Neuronal stem cell (in vitro differentiated cells): ENCODE results near the gene COMMD10.

ENCODE experiments used
- DNase-seq: peaks from one replicate; pipeline ENCODE4 v3.0.0-alpha.2; 2013; ENCODE audit warnings: low spot score
- H2AFZ ChIP-seq: one replicate; pipeline ENCODE4 v1.6.1; 2013; ENCODE audit warnings: mild to moderate bottlenecking, low read length, inconsistent platforms
- H2AK5ac ChIP-seq: 2 replicates; pipeline ENCODE4 v1.6.1; 2013; ENCODE audit warnings: low read depth, mild to moderate bottlenecking, inconsistent platforms, low read length, moderate library complexity, mixed read lengths
- H2BK120ac ChIP-seq: 2 replicates; pipeline ENCODE4 v1.6.1; 2013; ENCODE audit warnings: low read depth, mild to moderate bottlenecking, inconsistent platforms, low read length, moderate library complexity, mixed read lengths
- H2BK12ac ChIP-seq: one replicate; pipeline ENCODE4 v1.6.1; 2013; ENCODE audit warnings: low read length, inconsistent platforms
- H2BK15ac ChIP-seq: 2 replicates; pipeline ENCODE4 v1.6.1; 2013; ENCODE audit warnings: mild to moderate bottlenecking, low read length, inconsistent platforms, mixed read lengths
- H2BK5ac ChIP-seq: one replicate; pipeline ENCODE4 v1.6.1; 2013; ENCODE audit warnings: inconsistent platforms, mild to moderate bottlenecking, low read length, moderate library complexity
- H3K14ac ChIP-seq: one replicate; pipeline ENCODE4 v1.6.1; 2013; ENCODE audit warnings: low read length, inconsistent platforms
- H3K18ac ChIP-seq: 2 replicates; pipeline ENCODE4 v1.6.1; 2013; ENCODE audit warnings: low read length, inconsistent platforms
- H3K23ac ChIP-seq: 2 replicates; pipeline ENCODE4 v1.6.1; 2013; ENCODE audit warnings: low read depth, mild to moderate bottlenecking, mixed read lengths, low read length, inconsistent platforms; ENCODE audit not compliant: poor library complexity
- H3K27ac ChIP-seq: replicated peaks from 3 replicates; pipeline ENCODE4 v1.5.1; 2013; ENCODE audit warnings: low read length, inconsistent platforms
- H3K27me3 ChIP-seq, 3 experiments: 2 replicates each; pipeline ENCODE4 v1.6.1; 2013; ENCODE audit warnings: low read length in 3 of 3, mild to moderate bottlenecking in 2 of 3, inconsistent platforms in 1 of 3, low read depth in 1 of 3, mixed read lengths in 1 of 3, moderate library complexity in 1 of 3; ENCODE audit not compliant: control insufficient read depth in 3 of 3, insufficient read depth in 3 of 3
- H3K36me3 ChIP-seq, 2 donors: replicated peaks in 1 of 2; 2 replicates each; pipeline ENCODE4 v1.6.1; 2013; ENCODE audit warnings: low read length in 2 of 2; ENCODE audit not compliant: control insufficient read depth in 2 of 2, insufficient read depth in 2 of 2
- H3K4ac ChIP-seq: 2 replicates; pipeline ENCODE4 v1.6.1; 2013; ENCODE audit warnings: inconsistent platforms, mild to moderate bottlenecking, low read length, moderate library complexity
- H3K4me1 ChIP-seq, 2 donors: 1 replicate in 1 of 2; 2 replicates in 1 of 2; pipeline ENCODE4 v1.6.1; 2013; ENCODE audit warnings: low read length in 2 of 2, low read depth in 1 of 2; ENCODE audit not compliant: control insufficient read depth in 2 of 2, insufficient read depth in 1 of 2
- H3K4me2 ChIP-seq: one replicate; pipeline ENCODE4 v1.6.1; 2013; ENCODE audit warnings: mild to moderate bottlenecking, low read length, inconsistent platforms; ENCODE audit not compliant: insufficient read depth, poor library complexity, severe bottlenecking
- H3K4me3 ChIP-seq, 2 donors: 2 replicates each; pipeline ENCODE4 v1.5.1; 2013; ENCODE audit warnings: low read length in 2 of 2, mild to moderate bottlenecking in 2 of 2, inconsistent platforms in 1 of 2, moderate library complexity in 1 of 2
- H3K79me1 ChIP-seq: one replicate; pipeline ENCODE4 v1.6.1; 2013; ENCODE audit warnings: low read depth, mild to moderate bottlenecking, inconsistent platforms, low read length, moderate library complexity
- H3K9ac ChIP-seq: one replicate; pipeline ENCODE4 v1.6.1; 2013; ENCODE audit warnings: mild to moderate bottlenecking, low read depth, low read length, inconsistent platforms; ENCODE audit not compliant: poor library complexity
- H3K9me3 ChIP-seq, 2 donors: replicated peaks in 1 of 2; 2 replicates each; pipeline versions ENCODE3 to v1.6.1; 2013; ENCODE audit warnings: low read length in 2 of 2, mild to moderate bottlenecking in 2 of 2, inconsistent platforms in 1 of 2, low read depth in 1 of 2, mixed read lengths in 1 of 2, moderate library complexity in 1 of 2; ENCODE audit not compliant: control insufficient read depth in 2 of 2, insufficient read depth in 1 of 2
- H4K8ac ChIP-seq: one replicate; pipeline ENCODE4 v1.6.1; 2013; ENCODE audit warnings: low read depth, mild to moderate bottlenecking, inconsistent platforms, low read length, moderate library complexity
- H4K91ac ChIP-seq: one replicate; pipeline ENCODE4 v1.6.1; 2013; ENCODE audit warnings: low read length, low read depth, mild to moderate bottlenecking, inconsistent platforms; ENCODE audit not compliant: poor library complexity
- WGBS, 2 donors: extraction: QIAGEN DNeasy Blood & Tissue Kit; methylation state at CpG; one replicate each; pipeline ENCODE4 v1.1.7; 2013; ENCODE audit warnings: missing lambda C conversion rate in 2 of 2, mixed read lengths in 1 of 2; ENCODE audit not compliant: insufficient read length in 2 of 2, insufficient replicate concordance in 1 of 2; ENCODE audit errors: extremely low coverage in 2 of 2; 5-methylcytosine and 5-hydroxymethylcytosine counted together

The COMMD10 gene

DNA sequence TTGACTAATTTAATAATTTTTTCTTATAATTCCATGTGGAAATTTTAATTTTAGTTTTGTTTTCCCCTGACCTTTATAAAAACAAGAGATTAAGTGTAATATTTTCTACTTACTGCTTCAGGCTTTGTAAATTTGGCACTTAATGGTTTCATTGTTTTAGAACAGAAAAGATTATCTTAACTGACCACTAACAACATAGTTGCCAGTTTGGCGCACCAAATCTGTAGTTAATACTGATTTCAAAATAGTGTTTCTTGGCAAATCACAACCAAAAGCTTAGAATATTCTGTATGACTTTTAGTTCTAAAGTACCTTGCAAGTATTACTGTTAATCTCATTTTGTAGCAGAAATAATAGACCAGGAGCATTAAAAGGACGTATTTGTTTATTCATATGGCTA, 124.3 kb downstream of the COMMD10 start:
- no peak overlapping the region for H2AFZ ChIP-seq
- H3K4me2 ChIP-seq, result no peak overlapping the region
- H3K27ac ChIP-seq, result no peak overlapping the region
- H2AK5ac ChIP-seq, result no peak overlapping the region
- no peak overlapping the region for H2BK12ac ChIP-seq
- no peak overlapping the region for H3K9ac ChIP-seq
- DNase-seq, result no peak
- H3K36me3 ChIP-seq, result no peaks in the 10 kb centered on the region
- no peak overlapping the region for H3K14ac ChIP-seq
- H3K4me3 ChIP-seq, result no peak overlapping the region
- no CpG with 5 or more reads among the region's 2 CpGs for whole genome bisulfite sequencing, 2 donors
- H4K8ac ChIP-seq, result no peak overlapping the region
- H3K27me3 ChIP-seq, result no peaks in the 10 kb centered on the region
- H2BK120ac ChIP-seq, result no peak overlapping the region
- H3K79me1 ChIP-seq, result no peaks in the 10 kb centered on the region
- no peak overlapping the region for H2BK5ac ChIP-seq
- H3K23ac ChIP-seq, result no peak overlapping the region
- H3K18ac ChIP-seq, result no peak overlapping the region
- no peaks in the 10 kb centered on the region for H3K9me3 ChIP-seq
- no peak overlapping the region for H3K4ac ChIP-seq
- H2BK15ac ChIP-seq, result no peak overlapping the region
- no peak overlapping the region for H4K91ac ChIP-seq
- H3K4me1 ChIP-seq, result no peaks in the 10 kb centered on the region

DNA sequence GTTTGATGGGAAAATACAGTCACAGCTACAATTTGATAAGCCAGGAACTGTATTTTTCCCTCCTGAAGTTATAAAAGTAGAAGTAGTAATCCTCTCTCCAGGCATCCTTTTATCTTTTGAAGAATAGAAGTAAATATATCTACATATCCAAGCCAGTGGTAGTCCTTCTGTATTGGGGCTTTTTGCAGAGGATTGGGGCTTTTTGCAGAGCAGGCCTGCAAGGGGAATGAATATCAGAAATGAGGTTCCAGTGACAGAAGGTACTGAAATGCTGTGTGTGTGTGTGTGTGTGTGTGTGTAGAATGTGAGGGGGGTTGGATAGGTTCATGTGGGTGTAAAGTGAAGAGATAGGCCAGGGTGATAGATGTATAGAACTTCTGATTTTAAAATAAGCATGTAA, 127.4 kb downstream of the COMMD10 start:
- Histone ChIP-seq H3K9me3 (no peaks in the 10 kb centered on the region), H4K91ac (no peak overlapping the region), H3K36me3 (no peaks in the 10 kb centered on the region), H2AK5ac (no peak overlapping the region), H3K79me1 (no peaks in the 10 kb centered on the region), H3K4ac (no peak overlapping the region), H3K18ac (no peak overlapping the region), H3K23ac (no peak overlapping the region), H3K4me3 (no peak overlapping the region), H2BK12ac (no peak overlapping the region), H2BK120ac (no peak overlapping the region), H3K14ac (no peak overlapping the region), H3K9ac (no peak overlapping the region), H3K27me3 (no peaks in the 10 kb centered on the region), H3K27ac (no peak overlapping the region), H3K4me2 (no peak overlapping the region), H2BK5ac (no peak overlapping the region), H3K4me1 (no peaks in the 10 kb centered on the region), H4K8ac (no peak overlapping the region), H2AFZ (no peak overlapping the region), H2BK15ac (no peak overlapping the region)
- DNase-seq, result no peak

DNA sequence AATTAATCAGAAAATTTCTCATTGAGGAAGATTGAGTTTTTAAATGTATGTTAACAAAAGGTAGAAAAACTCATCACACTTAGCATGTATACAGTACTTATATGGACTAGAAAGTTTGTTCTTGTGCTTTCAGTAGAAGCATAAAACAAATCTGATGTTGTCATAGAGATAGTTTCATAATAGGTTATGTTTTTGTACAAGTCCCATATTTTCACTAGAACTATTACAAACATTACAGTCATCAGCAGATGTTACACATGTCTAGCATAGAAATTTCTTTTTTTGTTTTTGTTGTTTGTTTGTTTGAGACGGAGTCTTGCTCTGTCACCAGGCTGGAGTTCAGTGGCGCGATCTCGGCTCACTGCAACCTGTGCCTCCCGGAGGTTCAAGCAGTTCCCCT, 131.4 kb downstream of the COMMD10 start:
- no peak overlapping the region for H2BK15ac ChIP-seq

DNA sequence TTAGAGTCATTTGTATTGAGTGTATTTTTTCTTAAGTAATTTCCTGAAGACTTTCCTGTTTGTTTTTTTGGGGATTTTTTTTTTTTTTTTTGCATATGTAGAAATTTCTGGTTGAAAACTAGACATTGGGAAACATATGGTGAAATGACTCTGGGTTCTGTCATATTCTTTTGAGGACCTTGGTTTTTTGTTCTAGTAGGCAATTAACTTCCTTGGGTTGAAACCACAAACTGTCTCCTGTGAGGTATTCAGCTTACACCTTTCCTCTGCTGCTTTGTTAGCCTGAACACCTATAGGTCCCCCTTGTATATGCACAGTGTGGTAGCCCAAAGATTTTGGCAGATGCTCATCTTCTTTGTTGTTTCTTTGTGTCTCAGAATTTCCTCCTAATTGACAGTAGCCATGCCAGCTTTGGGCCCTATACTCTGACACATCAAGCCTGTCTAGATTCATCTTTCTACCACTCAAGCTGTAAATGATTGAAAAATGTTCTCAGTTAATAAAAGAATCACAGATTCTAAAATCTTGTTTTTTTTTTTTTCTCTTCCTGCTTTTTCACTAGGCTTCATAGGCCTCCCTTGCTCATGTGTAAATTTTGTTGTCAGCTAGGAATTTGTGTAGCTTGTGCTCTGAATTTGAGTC, 140.6 kb downstream of the COMMD10 start:
- H2AK5ac ChIP-seq, result no peak overlapping the region
- no peak overlapping the region for H2BK120ac ChIP-seq
- no peak overlapping the region for H2BK5ac ChIP-seq
- no peak overlapping the region for H3K4ac ChIP-seq
- H2BK15ac ChIP-seq, result no peak overlapping the region
- no peak overlapping the region for H3K4me2 ChIP-seq
- H4K91ac ChIP-seq, result no peak overlapping the region
- H3K4me1 ChIP-seq, result no peaks in the 10 kb centered on the region
- no peaks in the 10 kb centered on the region for H3K36me3 ChIP-seq
- no peak overlapping the region for H3K23ac ChIP-seq
- no peaks in the 10 kb centered on the region for H3K79me1 ChIP-seq
- no peak overlapping the region for H3K14ac ChIP-seq
- no peaks in the 10 kb centered on the region for H3K27me3 ChIP-seq
- no peak for DNase-seq
- no peak overlapping the region for H3K27ac ChIP-seq
- no peak overlapping the region for H4K8ac ChIP-seq
- H3K18ac ChIP-seq, result no peak overlapping the region
- no peak overlapping the region for H3K4me3 ChIP-seq
- no peak overlapping the region for H2AFZ ChIP-seq
- no peaks in the 10 kb centered on the region for H3K9me3 ChIP-seq
- no peak overlapping the region for H3K9ac ChIP-seq
- no peak overlapping the region for H2BK12ac ChIP-seq

More for the DNA sequence above, 131.4 kb downstream of the COMMD10 start:
- Histone ChIP-seq H3K4me3 (no peak overlapping the region), H2BK5ac (no peak overlapping the region), H3K27me3 (no peaks in the 10 kb centered on the region), H3K23ac (no peak overlapping the region), H3K27ac (no peak overlapping the region), H2BK12ac (no peak overlapping the region), H3K9ac (no peak overlapping the region), H4K91ac (no peak overlapping the region), H3K18ac (no peak overlapping the region), H2BK120ac (no peak overlapping the region), H2AK5ac (no peak overlapping the region), H3K36me3 (no peaks in the 10 kb centered on the region), H2AFZ (no peak overlapping the region), H3K4me2 (no peak overlapping the region), H3K14ac (no peak overlapping the region), H3K79me1 (no peaks in the 10 kb centered on the region), H3K9me3 (no peaks in the 10 kb centered on the region), H3K4me1 (no peaks in the 10 kb centered on the region), H3K4ac (no peak overlapping the region), H4K8ac (no peak overlapping the region)
- WGBS, 2 donors, result no CpG with 5 or more reads among the region's 5 CpGs
- no peak for DNase-seq
